Mesodermal cell (in vitro differentiated cells): ENCODE data around the gene LDLRAP1. TPM values are rescaled to one million over a fixed set of nuclear protein-coding genes. Genes with fewer than 3 reads are reported as not detected.
A peak's percentile ranks its signal among the peaks of the same experiment; 100 is the strongest.

ENCODE experiments used
- H3K27ac ChIP-seq: 2 replicates; pipeline ENCODE4 v1.7.0; 2013; ENCODE audit warnings: mild to moderate bottlenecking, low read depth, low read length, moderate library complexity; ENCODE audit not compliant: severe bottlenecking
- H3K36me3 ChIP-seq: 2 replicates; pipeline ENCODE4 v1.7.1; 2013; ENCODE audit warnings: mild to moderate bottlenecking, low read length, moderate library complexity; ENCODE audit not compliant: control insufficient read depth, insufficient read depth
- H3K4me1 ChIP-seq: one replicate; pipeline ENCODE4 v1.7.1; 2013; ENCODE audit warnings: mild to moderate bottlenecking, low read length; ENCODE audit not compliant: insufficient read depth, control insufficient read depth, poor library complexity, severe bottlenecking
- H3K4me3 ChIP-seq: 2 replicates; pipeline ENCODE4 v1.7.0; 2013; ENCODE audit warnings: low read length, control low read depth, mild to moderate bottlenecking; ENCODE audit not compliant: insufficient read depth, poor library complexity, severe bottlenecking; ENCODE audit errors: extremely low read depth
- H3K9me3 ChIP-seq: 2 replicates; pipeline ENCODE4 v1.7.1; 2013; ENCODE audit warnings: mild to moderate bottlenecking, low read length, moderate library complexity; ENCODE audit not compliant: control insufficient read depth
- WGBS, 2 experiments: methylation state at CpG; one replicate each; pipeline ENCODE4 v1.1.5; 2013; ENCODE audit warnings: missing lambda C conversion rate in 2 of 2; ENCODE audit not compliant: insufficient coverage in 2 of 2; 5-methylcytosine and 5-hydroxymethylcytosine counted together
- polyA plus RNA-seq, 2 experiments: library from polyadenylated mRNA; stranded (reverse); fragments of 50-300 nt; gene quantifications; one replicate each; pipeline ENCODE4 v1.2.3, GENCODE V29; 2013

Gene LDLRAP1
- 6.3 TPM for polyA plus RNA-seq (2013, experiment 1 of 2)
- 5.4 TPM for polyA plus RNA-seq (2013, experiment 2 of 2)

GRCh38 chr1:25543425-25544242, at the start of gene LDLRAP1:
TSS of gene LDLRAP1 (plus strand) at chr1:25543606. CDS start at chr1:25543699, 93 bp downstream.
- H3K27ac ChIP-seq: no peak within 1 kb of the TSS
- no peaks in the 10 kb centered on the region for H3K9me3 ChIP-seq
- H3K4me1 ChIP-seq: peaks cover 4% of the 10 kb centered on the region
- H3K4me3 ChIP-seq: peak within 1 kb of the TSS; percentile 70
- no peaks in the 10 kb centered on the region for H3K36me3 ChIP-seq
- WGBS, 2 experiments: 0 to 1% methylated on average over 69 to 91 of the region's 99 CpGs

- H3K9me3 ChIP-seq: no peaks in the 10 kb centered on the region
- 83% methylated on average over 3 of the region's 3 CpGs for WGBS, 2 experiments
- H3K27ac ChIP-seq: no peak overlapping the region
- H3K4me3 ChIP-seq: no peak overlapping the region
- peaks cover 84% of the 10 kb centered on the region for H3K36me3 ChIP-seq
- peaks cover 4% of the 10 kb centered on the region for H3K4me1 ChIP-seq
These were observed 48.5 kb upstream of the LDLRAP1 start for GRCh38 chr1:25494952-25495351.

GRCh38 chr1:25500694-25501093, 42.7 kb upstream of the LDLRAP1 start:
- no peaks in the 10 kb centered on the region for H3K9me3 ChIP-seq
- WGBS, 2 experiments: 100% methylated on average over 1 of the region's 1 CpG; no CpG with 5 or more reads in 1 of the 2 experiments
- H3K4me1 ChIP-seq: peaks cover 8% of the 10 kb centered on the region
- H3K27ac ChIP-seq: peak overlapping the region; percentile 29
- H3K36me3 ChIP-seq: peaks cover 52% of the 10 kb centered on the region
- H3K4me3 ChIP-seq: no peak overlapping the region

GRCh38 chr1:25501235-25502058, 42.0 kb upstream of the LDLRAP1 start:
- 68 to 85% methylated on average over 3 to 5 of the region's 7 CpGs for WGBS, 2 experiments
- H3K36me3 ChIP-seq: peaks cover 44% of the 10 kb centered on the region
- H3K4me1 ChIP-seq: peaks cover 8% of the 10 kb centered on the region
- H3K27ac ChIP-seq: peak overlapping the region; percentile 29
- no peak overlapping the region for H3K4me3 ChIP-seq
- H3K9me3 ChIP-seq: no peaks in the 10 kb centered on the region

GRCh38 chr1:25502957-25503356, 40.4 kb upstream of the LDLRAP1 start:
- no peaks in the 10 kb centered on the region for H3K9me3 ChIP-seq
- WGBS, 2 experiments: 60 to 100% methylated on average over 1 to 2 of the region's 4 CpGs
- peak overlapping the region; percentile 23 for H3K27ac ChIP-seq
- peaks cover 30% of the 10 kb centered on the region for H3K36me3 ChIP-seq
- no peak overlapping the region for H3K4me3 ChIP-seq
- peaks cover 8% of the 10 kb centered on the region for H3K4me1 ChIP-seq

- Histone ChIP-seq H3K36me3 (peaks cover 21% of the 10 kb centered on the region), H3K4me1 (peaks cover 8% of the 10 kb centered on the region), H3K27ac (peak overlapping the region; percentile 23), H3K4me3 (no peak overlapping the region), H3K9me3 (no peaks in the 10 kb centered on the region)
- 85 to 89% methylated on average over 7 to 8 of the region's 12 CpGs for WGBS, 2 experiments
These were observed 39.6 kb upstream of the LDLRAP1 start for GRCh38 chr1:25503551-25504426.

- H3K9me3 ChIP-seq: no peaks in the 10 kb centered on the region
- WGBS, 2 experiments: 89 to 92% methylated on average over 8 to 9 of the region's 9 CpGs
These were observed 38.5 kb upstream of the LDLRAP1 start for GRCh38 chr1:25504706-25505595.

GRCh38 chr1:25505656-25506385, 37.6 kb upstream of the LDLRAP1 start:
- Histone ChIP-seq H3K4me3 (no peak overlapping the region), H3K27ac (no peak overlapping the region), H3K4me1 (peaks cover 5% of the 10 kb centered on the region), H3K9me3 (no peaks in the 10 kb centered on the region), H3K36me3 (peaks cover 11% of the 10 kb centered on the region)
- WGBS, 2 experiments: 87 to 94% methylated on average over 8 to 10 of the region's 14 CpGs

More at GRCh38 chr1:25504706-25505595, 38.5 kb upstream of the LDLRAP1 start:
- Histone ChIP-seq H3K27ac (no peak overlapping the region), H3K4me1 (peaks cover 8% of the 10 kb centered on the region), H3K4me3 (no peak overlapping the region), H3K36me3 (peaks cover 14% of the 10 kb centered on the region)
